ENCODE measurements around the gene GBX2.

The GBX2 gene

GRCh38 chr2:236173036-236173728 is 5.0 kb upstream of the GBX2 start:
- no peak for DNase-seq (ENCODE audit: low read depth)
- H3K4me3 ChIP-seq (ENCODE audit: low read length), result no peak overlapping the region
- no peak for TF ChIP-seq CTCF (conservative IDR thresholded peaks at IDR 0.05; ENCODE audit: low read depth, low read length)

DNA sequence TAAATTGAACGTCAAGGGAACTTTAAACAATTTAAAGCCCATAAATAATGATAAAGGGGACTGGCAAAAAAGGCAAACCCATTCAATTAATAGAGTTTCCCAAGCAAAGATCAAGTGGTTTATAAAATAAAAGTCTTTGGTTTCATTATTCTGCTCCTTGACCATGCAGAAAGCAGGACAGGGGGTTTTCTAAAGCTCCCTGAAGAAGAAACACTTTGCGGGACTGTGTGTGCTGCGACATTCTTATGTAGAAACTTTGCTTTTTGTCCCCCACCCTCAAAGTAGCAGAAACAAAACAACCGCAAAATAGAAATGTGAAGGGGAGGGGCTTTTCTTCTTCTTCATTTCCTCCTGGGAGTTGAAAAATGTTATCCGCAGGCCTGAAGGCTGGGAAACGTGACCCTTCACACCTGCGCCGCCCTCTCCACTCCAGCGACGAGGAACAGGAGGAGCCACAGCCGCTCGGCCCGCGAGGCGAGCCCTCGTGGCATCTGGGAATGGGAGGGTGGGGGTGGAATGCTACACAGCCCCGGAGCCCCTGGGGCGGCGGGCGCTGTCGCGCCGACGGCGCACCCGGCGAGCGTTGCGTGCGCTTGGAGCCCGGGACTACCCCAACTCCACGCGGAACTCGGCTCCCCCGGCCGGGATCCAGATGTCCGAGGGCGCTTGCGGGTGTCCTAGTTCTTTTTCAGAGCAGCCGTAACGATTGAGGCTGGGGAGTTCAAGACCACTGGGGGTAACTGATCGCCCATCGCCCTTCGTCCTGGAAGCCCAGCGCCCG is 4.3 kb upstream of the GBX2 start:
- DNase-seq (ENCODE audit: low read depth), result no peak
- no peak overlapping the region for H3K4me3 ChIP-seq (ENCODE audit: low read length)
- TF ChIP-seq CTCF (conservative IDR thresholded peaks at IDR 0.05; ENCODE audit: low read depth, low read length), result no peak

DNA sequence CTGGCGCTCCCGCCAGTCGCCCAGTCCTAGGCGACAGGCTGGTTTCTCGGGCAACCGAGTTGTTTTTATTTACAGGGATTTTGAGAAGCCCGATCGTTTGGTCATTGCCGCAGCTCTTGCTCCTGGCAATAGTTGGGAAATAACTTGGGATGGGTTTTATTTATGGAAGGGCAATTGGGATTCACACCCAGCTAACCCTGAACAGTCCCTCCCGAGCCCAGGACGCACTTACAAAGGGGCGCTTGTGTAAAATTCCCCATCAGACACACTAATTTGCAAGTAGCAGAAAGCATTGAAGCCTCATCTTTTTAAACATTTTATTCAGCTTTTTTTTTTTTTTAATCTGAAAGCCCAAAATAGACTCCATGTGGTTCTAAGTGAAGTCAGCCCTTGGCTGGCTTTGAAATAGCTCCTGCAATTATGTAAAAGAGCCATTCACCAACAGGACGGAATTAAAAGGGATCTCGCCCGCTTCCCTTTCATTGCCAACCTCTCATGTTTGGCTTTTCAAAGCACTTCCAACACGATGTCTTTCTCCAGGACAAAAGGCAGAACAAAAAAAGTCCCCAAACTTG is 3.6 kb upstream of the GBX2 start:
- no peak for DNase-seq (ENCODE audit: low read depth)

DNA sequence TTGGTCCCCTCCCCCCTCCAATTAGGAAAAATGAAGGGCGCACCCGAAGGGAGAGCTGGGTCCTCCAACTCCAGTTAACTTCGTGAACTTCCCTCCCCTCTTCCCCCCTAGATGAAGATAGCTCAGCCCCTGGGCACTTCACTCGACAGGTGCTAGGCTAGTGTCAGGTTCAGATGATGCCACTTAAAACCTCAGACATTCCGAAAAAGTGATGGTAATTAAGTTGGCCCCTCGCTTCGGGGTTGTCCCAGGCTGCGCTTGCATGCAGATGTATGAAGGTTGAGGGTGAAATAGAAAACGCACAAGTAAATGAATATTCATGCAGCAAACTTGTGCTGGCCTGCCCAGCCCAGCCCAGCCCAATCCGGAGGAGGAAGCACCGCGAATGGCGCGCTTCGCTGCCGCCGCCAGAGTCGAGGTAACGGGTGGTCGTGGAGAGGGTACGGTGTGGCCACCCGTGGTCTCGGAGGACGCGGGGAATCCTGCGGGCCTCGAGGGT is 3.0 kb upstream of the GBX2 start:
- H3K4me3 ChIP-seq (ENCODE audit: low read length), result no peak overlapping the region
- DNase-seq (ENCODE audit: low read depth), result no peak
- no peak for TF ChIP-seq CTCF (conservative IDR thresholded peaks at IDR 0.05; ENCODE audit: low read depth, low read length)

More for the DNA sequence above, 3.6 kb upstream of the GBX2 start:
- H3K4me3 ChIP-seq (ENCODE audit: low read length), result no peak overlapping the region
- no peak for TF ChIP-seq CTCF (conservative IDR thresholded peaks at IDR 0.05; ENCODE audit: low read depth, low read length)

DNA sequence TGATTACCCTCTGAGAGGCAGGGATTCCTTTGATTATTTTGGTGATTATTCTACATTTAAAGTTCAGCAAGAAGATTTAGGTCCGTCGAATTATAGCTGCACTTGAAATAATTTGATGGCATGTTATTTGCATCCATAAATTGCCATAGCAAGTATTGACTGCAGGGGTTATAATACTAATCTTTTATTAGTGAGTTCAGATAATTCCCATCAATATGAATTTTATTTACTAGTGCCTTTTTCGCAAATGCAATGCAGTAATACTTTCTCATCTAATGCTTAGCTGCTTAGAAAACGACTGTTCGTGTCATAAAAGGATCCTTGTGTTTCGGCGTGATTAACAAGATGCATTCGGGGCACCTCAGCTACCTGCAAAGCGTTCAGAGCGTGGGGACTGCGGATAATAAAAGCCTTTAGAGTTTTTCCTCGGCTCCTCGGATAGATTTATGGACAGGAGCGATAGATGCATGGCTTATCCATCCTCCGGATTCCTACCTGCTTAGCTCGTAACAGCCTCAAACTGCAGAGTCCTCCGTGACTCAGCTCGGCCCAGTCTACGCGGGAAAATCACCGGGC is 2.5 kb upstream of the GBX2 start:
- no peak for TF ChIP-seq CTCF (conservative IDR thresholded peaks at IDR 0.05; ENCODE audit: low read depth, low read length)
- no peak overlapping the region for H3K4me3 ChIP-seq (ENCODE audit: low read length)
- DNase-seq (ENCODE audit: low read depth), result no peak

GRCh38 chr2:236169741-236170589 is 1.8 kb upstream of the GBX2 start:
- TF ChIP-seq CTCF (conservative IDR thresholded peaks at IDR 0.05; ENCODE audit: low read depth, low read length), result no peak
- H3K4me3 ChIP-seq (ENCODE audit: low read length), result no peak overlapping the region
- no peak for DNase-seq (ENCODE audit: low read depth)
